Brain microvascular endothelial cell (primary cell): ENCODE results near the gene SLC9A7.

Source experiments
- DNase-seq: peaks from one replicate; pipeline ENCODE4 v3.0.0-alpha.2; 2020
- H3K27ac ChIP-seq: fragments of 250-450 bp; sonication (Bioruptor Pico); 2 replicates; pipeline ENCODE4 v1.5.1; 2020; ENCODE audit warnings: mild to moderate bottlenecking, moderate library complexity
- H3K27me3 ChIP-seq: fragments of 250-450 bp; sonication (Bioruptor Pico); replicated peaks from 2 replicates; pipeline ENCODE4 v1.5.1; 2020; ENCODE audit warnings: mild to moderate bottlenecking
- H3K36me3 ChIP-seq: fragments of 250-450 bp; sonication (Bioruptor Pico); replicated peaks from 2 replicates; pipeline ENCODE4 v1.5.1; 2020; ENCODE audit warnings: mild to moderate bottlenecking
- H3K4me3 ChIP-seq: 2 replicates; pipeline ENCODE4 v1.5.1; 2011; ENCODE audit warnings: low read depth, mild to moderate bottlenecking, control low read depth, low read length, moderate library complexity
- CTCF ChIP-seq: IDR thresholded peaks from 2 replicates; pipeline ENCODE4 v1.5.1; 2011; ENCODE audit warnings: low read depth, mild to moderate bottlenecking, moderate library complexity, low read length, control low read depth, inconsistent platforms; ENCODE audit errors: missing control alignments
- in situ Hi-C: cut with HindIII; loops from 2 replicates; pipeline ENCODE4 v1.10.0; 2017; ENCODE audit warnings: low sequenced_read_pairs, low pct_ligation_motif_present

The SLC9A7 gene

GRCh38 chrX:46683048-46683447 lies 75.9 kb downstream of the SLC9A7 start:
- no peak overlapping the region for H3K27ac ChIP-seq
- H3K27me3 ChIP-seq = no peaks in the 10 kb centered on the region
- no peak for DNase-seq
- no peaks in the 10 kb centered on the region for H3K36me3 ChIP-seq
- no peak overlapping the region for H3K4me3 ChIP-seq
- peak; percentile 3 for TF ChIP-seq CTCF
- in situ Hi-C loops = no loop called here

- TF ChIP-seq CTCF = no peak
- in situ Hi-C loops = no loop called here
Measured at GRCh38 chrX:46681849-46682248, 77.1 kb downstream of the SLC9A7 start.

GRCh38 chrX:46678232-46678631 lies 80.7 kb downstream of the SLC9A7 start:
- TF ChIP-seq CTCF = no peak
- in situ Hi-C loops = no loop called here
- Histone ChIP-seq H3K27me3 (no peaks in the 10 kb centered on the region), H3K36me3 (no peaks in the 10 kb centered on the region), H3K4me3 (no peak overlapping the region), H3K27ac (no peak overlapping the region)
- no peak for DNase-seq

More at GRCh38 chrX:46681849-46682248, 77.1 kb downstream of the SLC9A7 start:
- no peaks in the 10 kb centered on the region for H3K36me3 ChIP-seq
- H3K4me3 ChIP-seq = no peak overlapping the region
- H3K27ac ChIP-seq = no peak overlapping the region
- H3K27me3 ChIP-seq = no peaks in the 10 kb centered on the region
- no peak for DNase-seq

GRCh38 chrX:46676399-46677356 lies 82.2 kb downstream of the SLC9A7 start:
- in situ Hi-C loops = no loop called here
- H3K27me3 ChIP-seq = no peaks in the 10 kb centered on the region
- H3K27ac ChIP-seq = no peak overlapping the region
- H3K4me3 ChIP-seq = no peak overlapping the region
- TF ChIP-seq CTCF = no peak
- H3K36me3 ChIP-seq = no peaks in the 10 kb centered on the region
- DNase-seq = no peak

GRCh38 chrX:46673620-46674359 lies 85.1 kb downstream of the SLC9A7 start:
- in situ Hi-C loops = no loop called here
- H3K4me3 ChIP-seq = no peak overlapping the region
- H3K27me3 ChIP-seq = no peaks in the 10 kb centered on the region
- TF ChIP-seq CTCF = no peak
- H3K27ac ChIP-seq = no peak overlapping the region
- H3K36me3 ChIP-seq = no peaks in the 10 kb centered on the region
- DNase-seq = no peak
